Neural cell (in vitro differentiated cells): ENCODE data around the gene IPO11. TPM values are rescaled to one million over a fixed set of nuclear protein-coding genes. Genes with fewer than 3 reads are reported as not detected.

Experiments used
- H2AFZ ChIP-seq: fragments of 200-600, 300-800 bp; sonication (generic), shearing (Covaris generic); 2 replicates; pipeline ENCODE4 v1.6.0; 2014; ENCODE audit warnings: low read depth, mild to moderate bottlenecking, antibody characterized with exemption, low read length, moderate library complexity
- H3F3A ChIP-seq: fragments of 200-600 bp; shearing (Covaris generic); 2 replicates; pipeline ENCODE4 v1.6.1; 2016; ENCODE audit warnings: mild to moderate bottlenecking, moderate library complexity, mixed read lengths, antibody characterized with exemption, low read length; ENCODE audit not compliant: insufficient read depth, poor library complexity, severe bottlenecking
- H3K27ac ChIP-seq: fragments of 200-600, 300-800 bp; sonication (generic), shearing (Covaris generic); 2 replicates; pipeline ENCODE4 v1.5.1; 2014; ENCODE audit warnings: mild to moderate bottlenecking, low read length, moderate library complexity
- H3K27me3 ChIP-seq: fragments of 300-800, 200-600 bp; sonication (generic), shearing (Covaris generic); 2 replicates; pipeline ENCODE4 v1.6.0; 2014; ENCODE audit warnings: mild to moderate bottlenecking, low read depth, low read length, moderate library complexity; ENCODE audit not compliant: insufficient read depth
- H3K36me3 ChIP-seq: fragments of 300-800, 200-600 bp; sonication (generic), shearing (Covaris generic); 2 replicates; pipeline ENCODE4 v1.5.1; 2014; ENCODE audit warnings: mild to moderate bottlenecking, antibody characterized with exemption, low read length, moderate library complexity; ENCODE audit not compliant: insufficient read depth
- H3K4me2 ChIP-seq: fragments of 300-800, 200-600 bp; sonication (generic), shearing (Covaris generic); 2 replicates; pipeline ENCODE4 v1.6.0; 2014; ENCODE audit warnings: mild to moderate bottlenecking, low read length
- H3K4me3 ChIP-seq: fragments of 300-800, 200-600 bp; sonication (generic), shearing (Covaris generic); 2 replicates; pipeline ENCODE4 v1.5.1; 2014; ENCODE audit warnings: mild to moderate bottlenecking, low read length, moderate library complexity
- H3K79me2 ChIP-seq: fragments of 200-600 bp; shearing (Covaris generic); replicated peaks from 2 replicates; pipeline ENCODE4 v1.6.0; 2014; ENCODE audit warnings: mild to moderate bottlenecking, low read length, moderate library complexity; ENCODE audit not compliant: insufficient read depth
- H3K9ac ChIP-seq: fragments of 300-800, 200-600 bp; sonication (generic), shearing (Covaris generic); 2 replicates; pipeline ENCODE4 v1.6.1; 2016; ENCODE audit warnings: mild to moderate bottlenecking, low read length, mixed read lengths
- H3K9me2 ChIP-seq: fragments of 200-600 bp; shearing (Covaris generic); 2 replicates; pipeline ENCODE4 v1.6.1; 2016; ENCODE audit warnings: mild to moderate bottlenecking, low read length, mixed read lengths; ENCODE audit not compliant: insufficient read depth
- H3K9me3 ChIP-seq: fragments of 200-600, 300-800 bp; sonication (generic), shearing (Covaris generic); 2 replicates; pipeline ENCODE4 v1.6.1; 2016; ENCODE audit warnings: mild to moderate bottlenecking, mixed run types, low read length, moderate library complexity, mixed read lengths
- H4K20me1 ChIP-seq: fragments of 200-600 bp; shearing (Covaris generic); 2 replicates; pipeline ENCODE4 v1.6.1; 2016; ENCODE audit warnings: mild to moderate bottlenecking, mixed run types; ENCODE audit not compliant: insufficient read depth
- EP300 ChIP-seq: fragments of 450-650 bp; conservative IDR thresholded peaks from 2 replicates; pipeline ENCODE4 v1.6.1; 2014; ENCODE audit warnings: antibody characterized with exemption, mild to moderate bottlenecking, moderate library complexity; ENCODE audit not compliant: poor library complexity, severe bottlenecking
- EZH2 ChIP-seq: fragments of 200-600, 300-800 bp; shearing (Covaris generic), sonication (generic); IDR thresholded peaks from 2 replicates; pipeline ENCODE4 v1.6.1; 2014; ENCODE audit warnings: antibody characterized with exemption, low read length, borderline replicate concordance, mild to moderate bottlenecking; ENCODE audit not compliant: insufficient read depth, poor library complexity, severe bottlenecking
- MXI1 ChIP-seq: fragments of 450-650 bp; conservative IDR thresholded peaks from 2 replicates; pipeline ENCODE4 v1.6.1; 2014; ENCODE audit warnings: antibody characterized with exemption, mild to moderate bottlenecking; ENCODE audit not compliant: poor library complexity, severe bottlenecking
- POLR2AphosphoS5 ChIP-seq: IDR thresholded peaks from 2 replicates; pipeline ENCODE4 v1.6.1; 2012
- RAD21 ChIP-seq: fragments of 450-650 bp; conservative IDR thresholded peaks from 2 replicates; pipeline ENCODE4 v1.6.1; 2014; ENCODE audit warnings: antibody characterized with exemption, mild to moderate bottlenecking, moderate library complexity
- SMC3 ChIP-seq: fragments of 450-650 bp; conservative IDR thresholded peaks from 2 replicates; pipeline ENCODE4 v1.6.1; 2014; ENCODE audit warnings: antibody characterized with exemption, mild to moderate bottlenecking, moderate library complexity; ENCODE audit not compliant: poor library complexity
- TAF1 ChIP-seq: IDR thresholded peaks from 2 replicates; pipeline ENCODE4 v1.6.1; 2012; ENCODE audit warnings: low read depth
- polyA plus RNA-seq: library from polyadenylated mRNA; depleted of rRNA; stranded (reverse); fragments of >200 nt; gene quantifications from 2 replicates; pipeline ENCODE4 v1.2.3, GENCODE V29; 2014
- TF ChIP-seq, protein P1 (sequence below): IDR thresholded peaks from 2 replicates; pipeline ENCODE4 v1.6.1; 2012; ENCODE audit warnings: borderline replicate concordance
- TF ChIP-seq, protein P2 (sequence below): fragments of 450-650 bp; IDR thresholded peaks from 2 replicates; pipeline ENCODE4 v1.5.1; 2014; ENCODE audit warnings: antibody characterized with exemption, mild to moderate bottlenecking, moderate library complexity; ENCODE audit not compliant: poor library complexity, severe bottlenecking

The IPO11 gene
- polyA plus RNA-seq, 1 donor from 2014 or later = 12.5 TPM

DNA sequence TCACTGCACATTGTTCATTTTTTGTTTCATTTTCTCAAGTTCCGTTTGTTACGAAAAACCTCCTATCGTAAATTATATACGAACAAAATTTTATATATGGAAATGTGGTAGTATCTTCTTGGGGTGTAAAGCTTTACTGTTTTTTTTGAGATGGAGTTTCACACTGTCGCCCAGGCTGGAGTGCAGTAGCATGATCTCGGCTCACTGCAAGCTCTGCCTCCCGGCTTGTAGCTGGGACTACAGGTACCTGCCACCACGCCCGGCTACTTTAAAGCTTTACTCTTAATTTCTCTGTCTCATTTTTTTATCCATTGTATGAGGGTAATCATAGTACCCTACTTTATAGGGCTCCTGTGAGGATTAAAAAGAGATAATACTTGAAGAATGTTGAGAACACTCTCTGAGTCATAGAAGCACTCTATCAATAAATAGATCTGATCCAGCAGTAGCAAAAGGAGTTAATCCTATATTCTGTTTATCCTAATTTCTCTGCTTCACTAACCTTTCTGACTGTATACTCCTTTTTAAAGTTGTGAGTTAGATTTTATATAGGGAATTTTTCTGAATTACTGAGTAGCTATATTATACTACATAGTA, 160.5 kb downstream of the IPO11 start:
- H3K9me2 ChIP-seq = no peaks in the 10 kb centered on the region
- H3K9me3 ChIP-seq = no peaks in the 10 kb centered on the region
- no peak overlapping the region for H2AFZ ChIP-seq
- no peaks in the 10 kb centered on the region for H4K20me1 ChIP-seq
- H3K27me3 ChIP-seq = no peaks in the 10 kb centered on the region
- no peaks in the 10 kb centered on the region for H3K36me3 ChIP-seq
- no peaks in the 10 kb centered on the region for H3K79me2 ChIP-seq
- no peak overlapping the region for H3K4me2 ChIP-seq
- no peak overlapping the region for H3K9ac ChIP-seq
- H3F3A ChIP-seq = no peaks in the 10 kb centered on the region
- H3K4me3 ChIP-seq = no peak overlapping the region
- no peak overlapping the region for H3K27ac ChIP-seq
- TF ChIP-seq RAD21 (no peak), POLR2AphosphoS5 (no peak), SMC3 (no peak), EP300 (no peak), MXI1 (no peak), TAF1 (no peak), EZH2 (no peak)
- TF ChIP-seq, protein P1, sequence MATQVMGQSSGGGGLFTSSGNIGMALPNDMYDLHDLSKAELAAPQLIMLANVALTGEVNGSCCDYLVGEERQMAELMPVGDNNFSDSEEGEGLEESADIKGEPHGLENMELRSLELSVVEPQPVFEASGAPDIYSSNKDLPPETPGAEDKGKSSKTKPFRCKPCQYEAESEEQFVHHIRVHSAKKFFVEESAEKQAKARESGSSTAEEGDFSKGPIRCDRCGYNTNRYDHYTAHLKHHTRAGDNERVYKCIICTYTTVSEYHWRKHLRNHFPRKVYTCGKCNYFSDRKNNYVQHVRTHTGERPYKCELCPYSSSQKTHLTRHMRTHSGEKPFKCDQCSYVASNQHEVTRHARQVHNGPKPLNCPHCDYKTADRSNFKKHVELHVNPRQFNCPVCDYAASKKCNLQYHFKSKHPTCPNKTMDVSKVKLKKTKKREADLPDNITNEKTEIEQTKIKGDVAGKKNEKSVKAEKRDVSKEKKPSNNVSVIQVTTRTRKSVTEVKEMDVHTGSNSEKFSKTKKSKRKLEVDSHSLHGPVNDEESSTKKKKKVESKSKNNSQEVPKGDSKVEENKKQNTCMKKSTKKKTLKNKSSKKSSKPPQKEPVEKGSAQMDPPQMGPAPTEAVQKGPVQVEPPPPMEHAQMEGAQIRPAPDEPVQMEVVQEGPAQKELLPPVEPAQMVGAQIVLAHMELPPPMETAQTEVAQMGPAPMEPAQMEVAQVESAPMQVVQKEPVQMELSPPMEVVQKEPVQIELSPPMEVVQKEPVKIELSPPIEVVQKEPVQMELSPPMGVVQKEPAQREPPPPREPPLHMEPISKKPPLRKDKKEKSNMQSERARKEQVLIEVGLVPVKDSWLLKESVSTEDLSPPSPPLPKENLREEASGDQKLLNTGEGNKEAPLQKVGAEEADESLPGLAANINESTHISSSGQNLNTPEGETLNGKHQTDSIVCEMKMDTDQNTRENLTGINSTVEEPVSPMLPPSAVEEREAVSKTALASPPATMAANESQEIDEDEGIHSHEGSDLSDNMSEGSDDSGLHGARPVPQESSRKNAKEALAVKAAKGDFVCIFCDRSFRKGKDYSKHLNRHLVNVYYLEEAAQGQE = no peak
- TF ChIP-seq, protein P2, sequence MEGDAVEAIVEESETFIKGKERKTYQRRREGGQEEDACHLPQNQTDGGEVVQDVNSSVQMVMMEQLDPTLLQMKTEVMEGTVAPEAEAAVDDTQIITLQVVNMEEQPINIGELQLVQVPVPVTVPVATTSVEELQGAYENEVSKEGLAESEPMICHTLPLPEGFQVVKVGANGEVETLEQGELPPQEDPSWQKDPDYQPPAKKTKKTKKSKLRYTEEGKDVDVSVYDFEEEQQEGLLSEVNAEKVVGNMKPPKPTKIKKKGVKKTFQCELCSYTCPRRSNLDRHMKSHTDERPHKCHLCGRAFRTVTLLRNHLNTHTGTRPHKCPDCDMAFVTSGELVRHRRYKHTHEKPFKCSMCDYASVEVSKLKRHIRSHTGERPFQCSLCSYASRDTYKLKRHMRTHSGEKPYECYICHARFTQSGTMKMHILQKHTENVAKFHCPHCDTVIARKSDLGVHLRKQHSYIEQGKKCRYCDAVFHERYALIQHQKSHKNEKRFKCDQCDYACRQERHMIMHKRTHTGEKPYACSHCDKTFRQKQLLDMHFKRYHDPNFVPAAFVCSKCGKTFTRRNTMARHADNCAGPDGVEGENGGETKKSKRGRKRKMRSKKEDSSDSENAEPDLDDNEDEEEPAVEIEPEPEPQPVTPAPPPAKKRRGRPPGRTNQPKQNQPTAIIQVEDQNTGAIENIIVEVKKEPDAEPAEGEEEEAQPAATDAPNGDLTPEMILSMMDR = no peak

DNA sequence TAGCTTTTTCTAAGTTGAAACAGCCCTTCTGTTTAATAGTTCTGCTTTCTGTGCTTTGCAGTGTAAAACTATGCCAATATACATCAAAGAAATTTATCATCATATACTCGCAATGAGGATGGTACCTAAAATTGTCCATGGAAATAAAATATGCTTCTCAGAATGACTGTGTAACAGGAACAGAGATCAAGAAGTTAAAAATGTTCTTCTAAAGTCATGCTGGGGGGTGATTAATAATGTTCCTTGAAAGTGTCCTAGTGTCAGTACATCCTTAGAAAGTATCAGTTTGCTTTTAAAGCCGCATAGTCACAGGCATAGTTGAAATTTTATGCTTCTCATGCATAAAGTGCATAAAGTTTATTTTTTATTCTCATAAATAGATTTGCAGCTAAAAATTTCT, 162.0 kb downstream of the IPO11 start:
- Histone ChIP-seq H2AFZ (no peak overlapping the region), H4K20me1 (no peaks in the 10 kb centered on the region)

More for the DNA sequence above, 162.0 kb downstream of the IPO11 start:
- Histone ChIP-seq H3K27ac (no peak overlapping the region), H3K27me3 (no peaks in the 10 kb centered on the region), H3F3A (no peaks in the 10 kb centered on the region), H3K9me3 (no peaks in the 10 kb centered on the region), H3K9ac (no peak overlapping the region), H3K4me2 (no peak overlapping the region), H3K36me3 (no peaks in the 10 kb centered on the region), H3K4me3 (no peak overlapping the region), H3K79me2 (no peaks in the 10 kb centered on the region), H3K9me2 (no peaks in the 10 kb centered on the region)
- no peak for TF ChIP-seq POLR2AphosphoS5
- TF ChIP-seq SMC3 = no peak
- TF ChIP-seq MXI1 = no peak
- TF ChIP-seq, protein P2 = no peak
- TF ChIP-seq EP300 = no peak
- TF ChIP-seq RAD21 = no peak
- no peak for TF ChIP-seq TAF1
- TF ChIP-seq, protein P1 = no peak
- no peak for TF ChIP-seq EZH2
